GM19463 (cell line): Measurements from ENCODE around the gene ZNF175.
"Not testable (repeated sequence)": the region's sequence is repeated elsewhere in the genome, so short reads cannot be mapped to it uniquely, and the experiment has no call there.

Experiments used
- ATAC-seq: cut with Tn5 transposase; IDR thresholded peaks from one replicate; pipeline ENCODE4 v1.9.1; 2021; ENCODE audit warnings: mild to moderate bottlenecking, moderate library complexity; ENCODE audit not compliant: unreplicated experiment

The ZNF175 gene

GRCh38 chr19:51626675-51627074, 55.6 kb downstream of the ZNF175 start:
- no peak for ATAC-seq

GRCh38 chr19:51627491-51628138, 56.5 kb downstream of the ZNF175 start:
- no peak for ATAC-seq

DNA sequence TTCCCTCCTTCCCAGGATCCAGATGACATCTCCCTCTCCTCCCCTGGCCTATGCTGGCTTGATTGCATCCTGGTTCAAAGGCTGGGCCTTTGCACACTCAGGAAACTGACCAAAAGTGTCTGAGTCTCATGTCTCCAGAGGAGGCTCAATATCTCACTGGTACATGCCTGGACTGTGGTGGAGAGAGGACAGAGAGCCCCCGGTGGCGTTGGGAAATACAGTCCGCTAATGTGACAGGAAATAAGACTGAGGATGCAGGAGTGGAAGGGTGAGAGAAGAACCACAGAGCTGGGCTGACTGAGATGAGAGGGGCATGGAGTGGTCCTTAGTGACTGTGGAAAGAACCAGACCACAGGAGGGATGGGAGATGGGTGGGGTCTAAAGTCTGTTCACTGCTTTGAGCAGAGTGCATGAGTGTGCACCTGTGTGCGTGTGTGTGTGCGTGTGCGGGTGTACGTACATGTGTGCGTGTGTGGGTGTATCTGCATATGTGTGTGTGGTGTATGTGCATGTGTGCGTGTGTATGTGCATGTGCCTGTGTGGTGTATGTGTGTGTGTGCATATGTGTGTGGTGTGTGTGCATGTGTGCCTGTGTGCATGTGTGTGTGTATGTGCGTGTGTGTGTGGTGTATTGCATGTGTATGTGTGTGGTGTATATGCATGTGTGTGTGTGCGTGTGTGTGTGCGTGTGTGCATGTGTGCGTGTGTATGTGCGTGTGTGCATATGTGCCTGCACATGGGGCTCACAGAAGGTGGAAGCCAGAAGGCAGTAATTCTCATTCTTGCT, 57.3 kb downstream of the ZNF175 start:
- ATAC-seq = no peak

GRCh38 chr19:51630315-51630714, 59.2 kb downstream of the ZNF175 start, which contains the start of gene SIGLEC5:
Gene SIGLEC5 (minus strand): TSS chr19:51630401. CDS start chr19:51630335, 66 bp downstream.
- not testable (repeated sequence) for ATAC-seq

DNA sequence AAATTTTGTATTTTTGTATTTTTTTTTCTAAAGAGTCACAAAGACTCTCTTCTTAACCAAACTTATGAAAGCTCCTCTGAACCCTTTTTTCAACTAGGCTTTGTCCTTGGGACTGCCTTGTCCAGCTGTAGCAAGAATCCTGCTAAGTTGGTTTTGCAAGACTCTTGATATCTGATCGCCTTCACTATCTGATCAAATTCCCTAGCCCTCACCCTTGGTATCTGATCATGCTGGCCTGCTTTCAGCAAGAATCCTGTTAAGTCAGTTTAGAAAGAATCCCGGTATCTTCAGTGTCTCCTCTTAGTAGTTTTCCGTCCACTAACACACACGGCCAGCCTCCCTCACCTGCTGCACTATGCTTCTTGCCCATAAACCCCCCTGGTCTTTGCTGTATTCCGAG, 61.0 kb downstream of the ZNF175 start:
- no peak for ATAC-seq

DNA sequence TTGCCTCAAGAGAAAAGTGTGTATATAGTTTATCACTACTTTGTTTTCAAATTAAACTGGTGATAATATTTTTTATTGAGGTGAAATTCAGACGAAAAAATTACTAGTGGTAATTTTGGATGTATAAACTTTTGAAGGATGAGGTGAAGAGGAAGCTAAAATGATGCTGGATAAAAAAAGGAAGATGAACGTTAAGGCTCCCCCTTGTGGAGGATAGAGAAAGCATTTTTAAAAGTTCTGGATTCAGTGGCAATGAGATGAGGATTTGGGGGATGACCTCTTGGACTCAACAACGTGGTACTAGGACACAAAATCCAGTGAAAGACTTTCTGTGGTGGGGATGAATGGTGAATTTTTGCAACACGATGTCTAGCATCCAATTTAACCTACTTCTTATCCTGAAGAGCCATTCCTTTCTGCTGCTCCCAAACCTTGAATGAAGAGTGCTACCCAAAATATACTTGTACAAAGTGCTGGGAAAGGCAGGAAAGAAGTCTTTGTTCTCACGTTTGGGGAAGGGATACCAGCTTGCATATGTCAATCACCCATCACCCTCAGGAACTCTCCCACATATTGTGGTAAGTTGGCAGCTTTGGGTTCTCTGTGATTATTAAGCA, 66.4 kb downstream of the ZNF175 start:
- no peak for ATAC-seq

GRCh38 chr19:51639916-51640315, 68.8 kb downstream of the ZNF175 start:
- no peak for ATAC-seq

GRCh38 chr19:51640386-51640785, 69.3 kb downstream of the ZNF175 start:
- no peak for ATAC-seq

DNA sequence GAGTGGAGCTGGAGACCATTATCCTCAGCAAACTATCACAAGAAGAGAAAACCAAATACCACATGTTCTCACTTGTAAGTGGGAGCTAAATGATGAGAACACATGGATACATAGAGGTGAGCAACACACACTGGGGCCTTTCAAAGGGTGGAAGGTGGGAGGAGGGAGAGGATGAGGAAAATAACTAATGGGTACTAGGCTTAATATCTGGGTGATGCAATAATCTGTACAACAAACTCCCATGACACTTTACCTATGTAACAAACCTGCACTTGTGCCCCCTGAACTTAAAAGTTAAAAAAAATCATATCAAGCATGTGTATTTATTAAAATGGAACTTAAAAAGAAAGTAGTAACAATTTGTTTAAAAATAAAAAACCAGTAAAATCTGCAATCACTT, 70.6 kb downstream of the ZNF175 start:
- no peak for ATAC-seq
